Heart right ventricle (tissue), 16 donors: ENCODE data around the gene SAFB2. TPM values are rescaled to one million over a fixed set of nuclear protein-coding genes. Genes with fewer than 3 reads are reported as not detected.

Source experiments
- ATAC-seq, 8 donors: fragments of 200-7000 bp; cut with Tn5 transposase; one replicate each; pipeline ENCODE4 v1.9.1; 2020; ENCODE audit warnings: mild to moderate bottlenecking in 8 of 8, moderate library complexity in 8 of 8, moderate number of reproducible peaks in 1 of 8
- DNase-seq, 2 donors: peaks; one replicate each; pipeline ENCODE4 v3.0.0-alpha.2; 2020
- H3K27ac ChIP-seq, 10 donors: fragments of 200-600 bp; sonication (generic) in 2 of 10; one replicate each; pipeline versions ENCODE4 v1.5.0 to v1.8.0; 2020 to 2022; ENCODE audit warnings: mild to moderate bottlenecking in 3 of 10
- H3K27me3 ChIP-seq, 7 donors: fragments of 200-600 bp; one replicate each; pipeline ENCODE4 v1.8.0; 2021 to 2022; ENCODE audit warnings: mild to moderate bottlenecking in 2 of 7
- H3K36me3 ChIP-seq, 9 donors: fragments of 200-600 bp; sonication (generic) in 1 of 9; one replicate each; pipeline versions ENCODE4 v1.5.0 to v1.8.0; 2020 to 2022; ENCODE audit warnings: mild to moderate bottlenecking in 2 of 9
- H3K4me1 ChIP-seq, 9 donors: fragments of 200-600 bp; sonication (generic) in 1 of 9; one replicate each; pipeline versions ENCODE4 v1.5.0 to v1.8.0; 2020 to 2022; ENCODE audit warnings: mild to moderate bottlenecking in 4 of 9
- H3K4me3 ChIP-seq, 10 donors: fragments of 200-600 bp; sonication (generic) in 2 of 10; one replicate each; pipeline versions ENCODE4 v1.5.0 to v1.8.0; 2020 to 2022; ENCODE audit warnings: mild to moderate bottlenecking in 7 of 10, moderate library complexity in 2 of 10
- H3K9me3 ChIP-seq, 11 donors: fragments of 200-600 bp in 10 of 11; sonication (generic) in 2 of 11; one replicate each; pipeline versions ENCODE4 v1.5.0 to v1.8.0; 2013 to 2022; ENCODE audit warnings: mild to moderate bottlenecking in 2 of 11, control low read depth in 1 of 11, moderate library complexity in 1 of 11
- WGBS, 2 donors: extraction: QIAGEN DNeasy Blood & Tissue Kit; methylation state at CpG; one replicate each; pipeline ENCODE4 v1.1.7; 2013; ENCODE audit warnings: inconsistent platforms in 1 of 2; 5-methylcytosine and 5-hydroxymethylcytosine counted together
- intact Hi-C, 10 donors: fragments of 100-400 bp; cut with DNase I; formaldehyde crosslinking; loops; one replicate each; pipeline versions ENCODE4 v1.11.1 to v1.14.2; 2022
- polyA plus RNA-seq, 2 donors: library from polyadenylated mRNA; stranded (reverse); fragments of 200-250 nt; gene quantifications; one replicate each; pipeline ENCODE4 v1.2.3, GENCODE V29; 2013
- total RNA-seq, 10 donors: library from RNA; stranded (reverse); fragmentation: NEBNext Ultra II Directional in 3 of 10; extraction: Animal tissue kit (Norgen Biotek cat#: 25700) in 3 of 10; gene quantifications; one replicate each; pipeline versions ENCODE4 v1.2.1 to v1.2.4, GENCODE V29; 2021 to 2023
- TF ChIP-seq, protein P1 (sequence below), 9 donors: fragments of 200-600 bp; sonication (generic) in 2 of 9; IDR thresholded peaks; one replicate each; pipeline versions ENCODE4 v1.5.0 to v1.8.0; 2021 to 2022; ENCODE audit warnings: antibody characterized with exemption in 9 of 9, mild to moderate bottlenecking in 5 of 9, moderate library complexity in 1 of 9
- donor health status: Arrhythmogenic right ventricular cardiomyopathy.
- donor health status: ischemic (EF 13 %, LVEDD 7.1; RV severe dilation, severe dysfunction).
- donor health status: healthy with polysubstance abuse.
- donor health status: DM: no; HTN: yes; CAD: no.
- donor health status: DM: no; HTN: no; CAD: no.
- donor health status: ischemic (EF 25% LVEDD 6.9; RV normal size, moderate dysfunction).
- donor health status: ischemic (EF 25% LVEDD 5.7; RV mildly dilated, moderate dysfunction).
- donor health status: healthy.
- donor health status: DM: yes; HTN: yes; CAD: no.
- donor health status: Ischemic cardiomyopathy.
- donor health status: ischemic (EF 35%, LVEDD 5.7; RV mildly dilated, moderate dysfunction).
- donor health status: nonischemic (EF 11% LVEDD 7.7; RV severe dilation, severe dysfunction).
- donor health status: DM: yes; HTN: yes; CAD: no.
- donor health status: PGD.
- donor health status: ischemic (EF 29% LVEDD 5.4; RV normal size, mild dysfunction).
- donor health status: nonischemic (EF 23%, LVEDD 6.1; RV moderate dilation, normal function).

SAFB2 gene
- total and polyA plus RNA-seq, 12 donors = 30.8 to 80.3 (median 45.9) TPM

DNA sequence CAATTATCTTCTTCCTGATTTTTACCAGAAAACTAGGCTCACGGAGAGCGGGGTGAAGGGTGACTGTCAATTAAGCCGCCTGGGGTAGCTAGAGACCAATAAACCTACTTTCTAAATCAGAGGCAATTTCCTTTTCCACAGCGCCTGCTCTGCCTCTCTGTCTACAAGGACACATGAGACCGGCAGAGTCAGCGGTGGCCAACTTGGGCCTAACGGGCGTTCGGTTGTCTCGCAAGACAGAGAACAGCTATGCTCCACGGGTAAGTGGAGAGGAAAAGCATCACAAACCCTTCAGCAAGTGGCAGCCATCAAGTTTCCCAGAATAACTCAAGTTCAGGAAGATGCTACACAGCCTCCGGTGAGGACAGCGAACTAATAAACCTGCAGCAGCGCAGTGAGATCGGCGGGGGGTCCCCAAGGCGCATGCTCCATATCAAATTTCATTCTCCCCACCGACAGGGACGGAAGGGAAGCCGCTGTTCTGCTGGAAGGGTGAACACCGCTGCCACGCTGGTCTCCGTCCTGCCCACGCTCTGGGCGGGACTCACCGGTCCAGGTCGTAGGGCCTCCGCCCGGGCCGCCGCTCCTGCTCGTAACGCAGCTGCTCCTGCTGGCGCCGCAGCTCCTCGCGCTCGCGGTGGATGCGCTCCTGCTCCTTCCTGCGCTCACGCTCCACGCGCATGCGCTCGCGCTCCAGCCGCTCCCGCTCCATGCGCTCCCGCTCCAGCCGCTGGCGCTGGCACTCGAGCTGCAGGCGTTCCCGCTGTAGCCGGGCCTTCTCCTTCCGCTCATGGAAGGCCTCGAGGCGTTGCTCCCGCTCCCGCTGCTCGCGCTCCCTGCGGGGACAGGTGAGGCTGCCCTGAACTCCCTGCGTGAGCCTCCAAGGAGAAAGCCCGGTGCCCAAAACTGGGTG, 29.0 kb downstream of the SAFB2 start:
- no peaks in the 10 kb centered on the region for H3K27me3 ChIP-seq
- TF ChIP-seq, protein P1, sequence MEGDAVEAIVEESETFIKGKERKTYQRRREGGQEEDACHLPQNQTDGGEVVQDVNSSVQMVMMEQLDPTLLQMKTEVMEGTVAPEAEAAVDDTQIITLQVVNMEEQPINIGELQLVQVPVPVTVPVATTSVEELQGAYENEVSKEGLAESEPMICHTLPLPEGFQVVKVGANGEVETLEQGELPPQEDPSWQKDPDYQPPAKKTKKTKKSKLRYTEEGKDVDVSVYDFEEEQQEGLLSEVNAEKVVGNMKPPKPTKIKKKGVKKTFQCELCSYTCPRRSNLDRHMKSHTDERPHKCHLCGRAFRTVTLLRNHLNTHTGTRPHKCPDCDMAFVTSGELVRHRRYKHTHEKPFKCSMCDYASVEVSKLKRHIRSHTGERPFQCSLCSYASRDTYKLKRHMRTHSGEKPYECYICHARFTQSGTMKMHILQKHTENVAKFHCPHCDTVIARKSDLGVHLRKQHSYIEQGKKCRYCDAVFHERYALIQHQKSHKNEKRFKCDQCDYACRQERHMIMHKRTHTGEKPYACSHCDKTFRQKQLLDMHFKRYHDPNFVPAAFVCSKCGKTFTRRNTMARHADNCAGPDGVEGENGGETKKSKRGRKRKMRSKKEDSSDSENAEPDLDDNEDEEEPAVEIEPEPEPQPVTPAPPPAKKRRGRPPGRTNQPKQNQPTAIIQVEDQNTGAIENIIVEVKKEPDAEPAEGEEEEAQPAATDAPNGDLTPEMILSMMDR (IDR thresholded peaks at IDR 0.05) = no peak
- intact Hi-C loops = no loop called here
- H3K27ac ChIP-seq = no peak overlapping the region
- no peak overlapping the region for H3K4me3 ChIP-seq
- DNase-seq (no peak), ATAC-seq (no peak)
- WGBS, 2 donors = 93 to 94% methylated on average over 67 of the region's 67 CpGs
- H3K4me1 ChIP-seq = no peaks in the 10 kb centered on the region
- peaks cover 19 to 100% (median 98%) of the 10 kb centered on the region in 9 donors for H3K36me3 ChIP-seq
- H3K9me3 ChIP-seq = no peaks in the 10 kb centered on the region

DNA sequence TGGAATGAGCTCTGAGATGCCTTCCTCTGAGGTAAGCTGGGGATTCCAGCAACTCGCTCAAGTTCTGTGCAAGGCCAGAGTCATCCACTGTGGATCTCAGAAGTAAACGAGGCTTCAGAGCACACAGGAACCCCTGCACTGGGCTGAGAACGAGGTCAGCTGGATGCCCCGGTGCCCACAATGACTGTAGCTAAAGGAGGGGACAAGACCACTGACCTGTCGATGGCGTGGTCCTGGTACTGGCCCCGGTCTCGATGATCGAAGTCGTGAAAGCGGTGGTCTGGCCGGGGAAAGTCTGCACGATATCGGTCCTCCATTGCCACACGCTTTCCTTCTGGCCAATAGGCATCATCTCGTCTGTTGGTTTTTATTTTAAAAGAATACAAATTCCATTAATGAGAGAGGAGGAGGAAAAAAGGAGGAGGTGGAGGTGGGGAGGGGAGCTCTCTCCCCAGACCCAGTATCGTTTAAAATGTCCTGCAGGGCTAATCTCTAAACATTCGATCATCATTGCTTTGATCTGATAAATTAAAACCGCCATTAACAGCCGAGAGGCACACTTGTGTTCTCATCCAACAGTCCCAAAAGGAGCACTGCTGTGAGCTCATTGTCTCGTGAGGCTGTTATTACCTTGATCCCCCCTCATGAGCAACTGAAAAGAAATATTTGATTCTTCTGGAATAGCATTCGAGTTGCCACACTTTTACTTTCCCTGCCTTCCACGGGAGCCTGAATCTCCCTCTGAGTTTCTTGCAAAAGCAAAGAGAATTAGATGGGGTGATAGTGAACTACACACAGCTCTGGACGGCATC, 29.8 kb downstream of the SAFB2 start:
- 91% methylated on average over 24 of the region's 24 CpGs for WGBS, 2 donors
- Histone ChIP-seq H3K4me3 (no peak overlapping the region), H3K27ac (no peak overlapping the region), H3K9me3 (no peaks in the 10 kb centered on the region), H3K27me3 (no peaks in the 10 kb centered on the region), H3K4me1 (no peaks in the 10 kb centered on the region), H3K36me3 (peaks cover 11 to 100% (median 96%) of the 10 kb centered on the region in 9 donors)
- TF ChIP-seq, protein P1 (IDR thresholded peaks at IDR 0.05) = no peak
- DNase-seq (no peak), ATAC-seq (no peak)
- intact Hi-C loops = no loop called here

DNA sequence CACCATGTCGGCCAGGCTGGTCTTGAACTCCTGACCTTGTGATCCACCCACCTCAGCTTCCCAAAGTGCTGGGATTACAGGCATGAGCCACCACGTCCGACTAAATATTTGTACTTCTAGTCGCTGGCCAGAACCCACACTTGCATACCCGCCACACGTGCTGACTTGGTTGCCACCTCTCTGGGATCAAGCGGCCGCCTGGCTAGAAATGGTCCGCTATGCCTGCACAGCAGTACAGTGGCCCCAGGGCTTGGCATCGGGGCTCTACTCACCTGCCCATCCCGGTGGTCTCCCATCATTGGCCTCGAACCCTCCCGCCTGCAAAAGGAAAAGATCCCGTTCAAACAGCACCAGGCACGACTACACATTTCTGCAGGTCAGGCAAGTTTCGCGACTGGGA, 31.1 kb downstream of the SAFB2 start:
- H3K4me1 ChIP-seq = peaks cover 0 to 4% (median 3%) of the 10 kb centered on the region in 9 donors
- 95 to 96% methylated on average over 17 of the region's 17 CpGs for WGBS, 2 donors
- intact Hi-C loops = no loop called here
- no peak for DNase-seq
- no peaks in the 10 kb centered on the region for H3K9me3 ChIP-seq
- H3K27me3 ChIP-seq = no peaks in the 10 kb centered on the region
- no peak overlapping the region for H3K4me3 ChIP-seq
- TF ChIP-seq, protein P1 (IDR thresholded peaks at IDR 0.05) = no peak
- H3K27ac ChIP-seq = no peak overlapping the region
- H3K36me3 ChIP-seq = peaks cover 7 to 100% (median 84%) of the 10 kb centered on the region in 9 donors
- no peak for ATAC-seq

DNA sequence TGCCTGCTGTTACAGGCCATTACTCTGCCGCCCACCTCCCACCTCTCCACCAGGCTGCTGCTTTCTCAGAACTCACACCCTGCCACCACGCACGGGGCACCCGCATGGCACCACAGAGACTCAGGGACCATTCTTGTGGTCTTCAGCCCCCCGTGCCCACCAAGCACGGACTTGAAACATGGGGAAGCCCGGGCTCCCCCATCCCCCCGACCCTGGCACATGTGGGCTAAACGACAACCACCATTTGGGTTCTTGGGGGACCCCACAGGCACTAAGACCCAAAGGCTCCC, 31.8 kb downstream of the SAFB2 start:
- DNase-seq (no peak), ATAC-seq (no peak)
- no peak overlapping the region for H3K27ac ChIP-seq
- no peak overlapping the region for H3K4me3 ChIP-seq
- no peaks in the 10 kb centered on the region for H3K9me3 ChIP-seq
- H3K27me3 ChIP-seq = no peaks in the 10 kb centered on the region
- intact Hi-C loops = no loop called here
- 94 to 96% methylated on average over 9 of the region's 9 CpGs for WGBS, 2 donors
- TF ChIP-seq, protein P1 (IDR thresholded peaks at IDR 0.05) = no peak
- H3K36me3 ChIP-seq = peaks cover 7 to 97% (median 77%) of the 10 kb centered on the region in 9 donors
- peaks cover 4 to 11% (median 9%) of the 10 kb centered on the region in 9 donors for H3K4me1 ChIP-seq
